SU-DHL-6 (cell line): ENCODE results near the gene KAZN.

Source experiments
- H2AFZ ChIP-seq: fragments of 200-600 bp; sonication (generic); 2 replicates; pipeline ENCODE4 v1.6.1; 2014; ENCODE audit warnings: low read depth, mild to moderate bottlenecking, moderate library complexity, mixed read lengths, antibody characterized with exemption, low read length; ENCODE audit not compliant: severe bottlenecking
- H3F3A ChIP-seq: fragments of 200-600 bp; shearing (Covaris generic); 2 replicates; pipeline ENCODE4 v1.6.0; 2016; ENCODE audit warnings: antibody characterized with exemption, mild to moderate bottlenecking; ENCODE audit not compliant: insufficient read depth
- H3K27ac ChIP-seq: fragments of 200-600 bp; sonication (generic); 2 replicates; pipeline ENCODE4 v1.5.1; 2016; ENCODE audit warnings: low read depth, mild to moderate bottlenecking, low read length, moderate library complexity, mixed read lengths
- H3K27me3 ChIP-seq: fragments of 200-600 bp; sonication (generic), shearing (Covaris generic); 2 replicates; pipeline ENCODE4 v1.6.0; 2014; ENCODE audit warnings: mild to moderate bottlenecking, low read length
- H3K36me3 ChIP-seq: fragments of 200-600 bp; sonication (generic); 2 replicates; pipeline ENCODE4 v1.6.1; 2014; ENCODE audit warnings: mild to moderate bottlenecking, low read length, mixed read lengths
- H3K4me2 ChIP-seq: fragments of 300-600, 200-600 bp; shearing (Covaris generic), sonication (generic); 2 replicates; pipeline ENCODE4 v1.6.0; 2014; ENCODE audit warnings: low read length, low read depth, mild to moderate bottlenecking; ENCODE audit not compliant: poor library complexity, severe bottlenecking
- H3K4me3 ChIP-seq: fragments of 200-600 bp; sonication (generic); 2 replicates; pipeline ENCODE4 v1.5.1; 2014; ENCODE audit warnings: antibody characterized with exemption, low read length, mild to moderate bottlenecking, mixed read lengths; ENCODE audit not compliant: insufficient read depth, poor library complexity, severe bottlenecking
- H3K79me2 ChIP-seq: fragments of 200-600 bp; sonication (generic); 2 replicates; pipeline ENCODE4 v1.6.1; 2014; ENCODE audit warnings: mild to moderate bottlenecking, low read length, moderate library complexity; ENCODE audit not compliant: insufficient read depth
- H3K9ac ChIP-seq: fragments of 200-600 bp; sonication (generic); 2 replicates; pipeline ENCODE4 v1.7.0; 2014; ENCODE audit warnings: mild to moderate bottlenecking, low read length
- H3K9me2 ChIP-seq: fragments of 200-600 bp; sonication (generic); replicated peaks from 2 replicates; pipeline ENCODE4 v1.6.1; 2014; ENCODE audit warnings: low read length; ENCODE audit not compliant: insufficient read depth
- H3K9me3 ChIP-seq: fragments of 200-600 bp; sonication (generic); 2 replicates; pipeline ENCODE4 v1.6.1; 2014; ENCODE audit warnings: low read length, mixed read lengths; ENCODE audit not compliant: insufficient read depth
- H4K20me1 ChIP-seq: fragments of 200-600 bp; sonication (generic); 2 replicates; pipeline ENCODE4 v1.6.1; 2014; ENCODE audit warnings: low read depth, mild to moderate bottlenecking, antibody characterized with exemption, low read length, moderate library complexity, mixed read lengths
- EZH2phosphoT487 ChIP-seq: fragments of 200-600 bp; sonication (generic), shearing (Covaris generic); conservative IDR thresholded peaks from 2 replicates; pipeline ENCODE4 v1.6.1; 2018; ENCODE audit warnings: mild to moderate bottlenecking, antibody characterized with exemption, low read length, moderate library complexity, mixed read lengths
- TF ChIP-seq, protein P1 (sequence below): fragments of 200-600 bp; sonication (generic); IDR thresholded peaks from one replicate; pipeline ENCODE4 v1.5.1; 2017; ENCODE audit warnings: antibody characterized with exemption, mild to moderate bottlenecking, low read length, moderate library complexity; ENCODE audit not compliant: insufficient read depth, poor library complexity, severe bottlenecking

The KAZN gene

DNA sequence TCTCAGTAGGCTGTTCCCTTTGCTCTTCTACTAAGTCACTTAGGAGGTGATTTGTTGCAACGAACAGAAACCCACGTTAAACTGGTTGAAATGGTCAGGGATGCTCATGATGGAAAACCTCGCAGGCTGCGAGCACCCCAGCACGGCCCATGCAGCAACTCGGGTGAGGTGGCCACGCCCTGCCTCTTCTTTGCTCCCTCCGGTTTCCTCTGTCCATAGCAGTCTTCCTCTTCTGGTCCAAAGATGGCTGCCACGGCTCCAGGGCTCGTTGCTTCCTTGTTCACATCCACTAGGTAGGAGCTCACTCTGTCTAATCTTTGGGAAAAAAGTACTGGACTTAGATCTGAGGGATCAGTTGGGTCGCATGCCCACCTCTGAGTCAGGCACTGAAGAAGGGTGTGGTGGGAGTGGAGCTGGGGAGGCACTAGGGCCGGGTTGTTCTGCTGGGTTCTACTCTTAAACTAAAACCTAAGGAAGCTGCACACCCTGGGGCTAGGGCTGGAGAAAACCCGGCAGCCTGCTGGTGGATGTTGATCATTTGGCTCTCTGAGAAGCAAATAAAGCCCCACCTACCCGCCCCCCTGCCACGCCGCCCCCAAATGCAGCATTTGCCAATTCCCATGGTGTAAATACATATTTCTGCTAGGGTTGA lies 31.0 kb downstream of the KAZN start:
- Histone ChIP-seq H3K79me2 (no peaks in the 10 kb centered on the region), H3K4me2 (no peak overlapping the region), H3K9me2 (no peaks in the 10 kb centered on the region), H3K36me3 (no peaks in the 10 kb centered on the region), H3F3A (no peaks in the 10 kb centered on the region), H4K20me1 (no peaks in the 10 kb centered on the region), H3K9me3 (no peaks in the 10 kb centered on the region), H3K4me3 (no peak overlapping the region), H3K9ac (no peak overlapping the region), H2AFZ (no peak overlapping the region), H3K27me3 (no peaks in the 10 kb centered on the region), H3K27ac (no peak overlapping the region)
- TF ChIP-seq EZH2phosphoT487 = no peak
- TF ChIP-seq, protein P1, sequence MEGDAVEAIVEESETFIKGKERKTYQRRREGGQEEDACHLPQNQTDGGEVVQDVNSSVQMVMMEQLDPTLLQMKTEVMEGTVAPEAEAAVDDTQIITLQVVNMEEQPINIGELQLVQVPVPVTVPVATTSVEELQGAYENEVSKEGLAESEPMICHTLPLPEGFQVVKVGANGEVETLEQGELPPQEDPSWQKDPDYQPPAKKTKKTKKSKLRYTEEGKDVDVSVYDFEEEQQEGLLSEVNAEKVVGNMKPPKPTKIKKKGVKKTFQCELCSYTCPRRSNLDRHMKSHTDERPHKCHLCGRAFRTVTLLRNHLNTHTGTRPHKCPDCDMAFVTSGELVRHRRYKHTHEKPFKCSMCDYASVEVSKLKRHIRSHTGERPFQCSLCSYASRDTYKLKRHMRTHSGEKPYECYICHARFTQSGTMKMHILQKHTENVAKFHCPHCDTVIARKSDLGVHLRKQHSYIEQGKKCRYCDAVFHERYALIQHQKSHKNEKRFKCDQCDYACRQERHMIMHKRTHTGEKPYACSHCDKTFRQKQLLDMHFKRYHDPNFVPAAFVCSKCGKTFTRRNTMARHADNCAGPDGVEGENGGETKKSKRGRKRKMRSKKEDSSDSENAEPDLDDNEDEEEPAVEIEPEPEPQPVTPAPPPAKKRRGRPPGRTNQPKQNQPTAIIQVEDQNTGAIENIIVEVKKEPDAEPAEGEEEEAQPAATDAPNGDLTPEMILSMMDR = no peak

- no peak overlapping the region for H3K4me2 ChIP-seq
- no peaks in the 10 kb centered on the region for H3K9me3 ChIP-seq
- H3K9ac ChIP-seq = no peak overlapping the region
- no peak overlapping the region for H3K27ac ChIP-seq
- H3K36me3 ChIP-seq = no peaks in the 10 kb centered on the region
- no peaks in the 10 kb centered on the region for H3K79me2 ChIP-seq
- no peak overlapping the region for H3K4me3 ChIP-seq
- no peaks in the 10 kb centered on the region for H3K9me2 ChIP-seq
- no peaks in the 10 kb centered on the region for H3F3A ChIP-seq
- TF ChIP-seq EZH2phosphoT487 = no peak
- TF ChIP-seq, protein P1 = no peak
- H2AFZ ChIP-seq = no peak overlapping the region
- no peaks in the 10 kb centered on the region for H4K20me1 ChIP-seq
- no peaks in the 10 kb centered on the region for H3K27me3 ChIP-seq
Observed at GRCh38 chr1:14630986-14631385, 32.5 kb downstream of the KAZN start.

GRCh38 chr1:14631421-14631820 lies 32.9 kb downstream of the KAZN start:
- no peaks in the 10 kb centered on the region for H4K20me1 ChIP-seq
- H3K27me3 ChIP-seq = no peaks in the 10 kb centered on the region
- no peak overlapping the region for H3K27ac ChIP-seq
- no peaks in the 10 kb centered on the region for H3K9me3 ChIP-seq
- no peak overlapping the region for H3K9ac ChIP-seq
- no peak overlapping the region for H3K4me3 ChIP-seq
- H3K36me3 ChIP-seq = no peaks in the 10 kb centered on the region
- no peak overlapping the region for H3K4me2 ChIP-seq
- H3F3A ChIP-seq = no peaks in the 10 kb centered on the region
- no peaks in the 10 kb centered on the region for H3K9me2 ChIP-seq
- no peak for TF ChIP-seq EZH2phosphoT487
- TF ChIP-seq, protein P1 = no peak
- no peak overlapping the region for H2AFZ ChIP-seq
- no peaks in the 10 kb centered on the region for H3K79me2 ChIP-seq
